ENCODE data around the gene USP6. TPM values are rescaled to one million over a fixed set of nuclear protein-coding genes. Genes with fewer than 3 reads are reported as not detected.

The USP6 gene

Small RNAs within 50 kb of the gene (small RNA-seq; reads per million reads assigned to genes)
- gene AC012146.4 (ENCODE audit: low read depth): not detected

All from mesenchymal stem cell (in vitro differentiated cells and primary cell).